ENCODE measurements around the gene PTRHD1.

DNA sequence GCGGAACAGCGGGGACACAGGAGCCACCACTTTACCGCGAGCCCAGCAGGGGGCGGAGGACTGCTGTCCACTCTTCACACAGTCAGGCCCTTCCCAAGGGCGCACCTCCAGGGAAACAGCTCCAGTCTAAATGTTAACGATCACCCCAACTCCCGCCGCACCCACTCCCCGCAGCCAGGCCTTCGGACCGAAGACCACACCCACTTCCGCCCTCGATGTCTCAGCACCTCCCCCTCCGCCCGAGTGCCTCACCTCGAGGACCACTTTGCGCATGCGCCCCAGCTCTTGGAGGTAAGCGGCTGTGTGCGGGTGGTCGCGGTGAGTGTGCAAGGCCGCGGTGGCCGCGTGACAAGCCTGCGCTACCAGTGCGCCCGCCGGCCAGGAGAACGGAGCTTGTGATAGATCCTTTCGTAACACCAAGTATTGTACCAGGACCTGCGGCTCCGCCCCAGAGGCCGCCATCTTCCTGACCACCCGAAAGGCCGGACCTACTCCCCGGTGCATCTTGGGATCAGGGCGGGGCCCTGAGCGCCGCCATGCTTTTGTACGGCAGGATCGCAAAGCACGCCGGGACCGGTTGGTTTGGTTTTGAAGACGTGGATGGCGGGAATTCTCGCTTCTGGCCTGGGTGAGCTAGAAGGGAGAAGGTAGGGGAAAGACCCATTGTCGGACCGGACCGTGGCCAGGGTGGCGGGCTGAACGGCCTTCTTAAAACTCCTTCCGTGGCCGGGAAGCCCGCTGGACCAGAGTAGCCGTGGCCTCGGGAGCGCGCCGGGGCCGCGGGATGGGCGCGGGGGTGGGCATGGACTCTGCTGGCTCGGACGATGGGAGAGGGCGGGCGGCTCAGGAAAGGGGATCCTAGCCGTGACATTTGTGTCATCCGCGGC lies at the start of gene PTRHD1, which contains the start of gene CENPO:
- TF ChIP-seq, protein P1, sequence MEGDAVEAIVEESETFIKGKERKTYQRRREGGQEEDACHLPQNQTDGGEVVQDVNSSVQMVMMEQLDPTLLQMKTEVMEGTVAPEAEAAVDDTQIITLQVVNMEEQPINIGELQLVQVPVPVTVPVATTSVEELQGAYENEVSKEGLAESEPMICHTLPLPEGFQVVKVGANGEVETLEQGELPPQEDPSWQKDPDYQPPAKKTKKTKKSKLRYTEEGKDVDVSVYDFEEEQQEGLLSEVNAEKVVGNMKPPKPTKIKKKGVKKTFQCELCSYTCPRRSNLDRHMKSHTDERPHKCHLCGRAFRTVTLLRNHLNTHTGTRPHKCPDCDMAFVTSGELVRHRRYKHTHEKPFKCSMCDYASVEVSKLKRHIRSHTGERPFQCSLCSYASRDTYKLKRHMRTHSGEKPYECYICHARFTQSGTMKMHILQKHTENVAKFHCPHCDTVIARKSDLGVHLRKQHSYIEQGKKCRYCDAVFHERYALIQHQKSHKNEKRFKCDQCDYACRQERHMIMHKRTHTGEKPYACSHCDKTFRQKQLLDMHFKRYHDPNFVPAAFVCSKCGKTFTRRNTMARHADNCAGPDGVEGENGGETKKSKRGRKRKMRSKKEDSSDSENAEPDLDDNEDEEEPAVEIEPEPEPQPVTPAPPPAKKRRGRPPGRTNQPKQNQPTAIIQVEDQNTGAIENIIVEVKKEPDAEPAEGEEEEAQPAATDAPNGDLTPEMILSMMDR (IDR thresholded peaks at IDR 0.05), result peak; percentile 70
- TF ChIP-seq, protein P2, sequence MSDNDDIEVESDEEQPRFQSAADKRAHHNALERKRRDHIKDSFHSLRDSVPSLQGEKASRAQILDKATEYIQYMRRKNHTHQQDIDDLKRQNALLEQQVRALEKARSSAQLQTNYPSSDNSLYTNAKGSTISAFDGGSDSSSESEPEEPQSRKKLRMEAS (IDR thresholded peaks at IDR 0.05; ENCODE audit: low read depth), result peak; percentile 65
- TF ChIP-seq TEAD4 (IDR thresholded peaks at IDR 0.05; ENCODE audit: borderline replicate concordance, insufficient read depth), result no peak
- TF ChIP-seq TAF1 (IDR thresholded peaks at IDR 0.05; ENCODE audit: borderline replicate concordance, low read depth, low read length), result peak; percentile 95
- no peak for TF ChIP-seq MEF2A (IDR thresholded peaks at IDR 0.05; ENCODE audit: borderline replicate concordance, low read depth)
- TF ChIP-seq SMC3 (IDR thresholded peaks at IDR 0.05; ENCODE audit: low read depth, low read length), result peak; percentile 52; the same call in 1 of the 2 replicates
- TF ChIP-seq POLR2AphosphoS5 (IDR thresholded peaks at IDR 0.05; ENCODE audit: low read depth, low read length), result peak; percentile 76
